GM12878 (cell line): ENCODE data around the gene SRL. TPM values are rescaled to one million over a fixed set of nuclear protein-coding genes. Genes with fewer than 3 reads are reported as not detected.

Experiments
- CBX3 ChIP-seq: fragments of 200-600 bp; sonication (generic); IDR thresholded peaks from 2 replicates; pipeline ENCODE4 v1.6.1; 2016; ENCODE audit warnings: low read depth, borderline replicate concordance
- CBX5 ChIP-seq: sonication (generic); IDR thresholded peaks from 2 replicates; pipeline ENCODE4 v1.6.1; 2016; ENCODE audit warnings: low read depth, moderate library complexity, mild to moderate bottlenecking, inconsistent platforms
- CHD4 ChIP-seq: fragments of 200-600 bp; sonication (generic); IDR thresholded peaks from 2 replicates; pipeline ENCODE4 v1.6.1; 2016; ENCODE audit warnings: mild to moderate bottlenecking
- CREM ChIP-seq: IDR thresholded peaks from 2 replicates; pipeline ENCODE4 v1.6.1; 2014; ENCODE audit warnings: antibody characterized with exemption, low read depth
- GABPA ChIP-seq: IDR thresholded peaks from 2 replicates; pipeline ENCODE4 v1.6.1; 2014; ENCODE audit warnings: antibody characterized with exemption, low read depth, mild to moderate bottlenecking, inconsistent platforms
- IRF4 ChIP-seq: IDR thresholded peaks from 2 replicates; pipeline ENCODE4 v1.6.1; 2011; ENCODE audit warnings: low read depth, low read length
- KLF5 ChIP-seq: fragments of 450-650 bp; IDR thresholded peaks from 2 replicates; pipeline ENCODE4 v1.6.1; 2014; ENCODE audit warnings: mild to moderate bottlenecking; ENCODE audit not compliant: partially characterized antibody
- POLR2A ChIP-seq: IDR thresholded peaks from 2 replicates; pipeline ENCODE4 v1.6.1; 2011; ENCODE audit warnings: low read depth, mild to moderate bottlenecking, low read length
- POLR2AphosphoS5 ChIP-seq: IDR thresholded peaks from 2 replicates; pipeline ENCODE4 v1.6.1; 2011; ENCODE audit warnings: mild to moderate bottlenecking, low read length, inconsistent platforms
- RB1 ChIP-seq: fragments of 450-650 bp; formaldehyde crosslinking; IDR thresholded peaks from 2 replicates; pipeline ENCODE4 v1.6.1; 2017; ENCODE audit warnings: mild to moderate bottlenecking, borderline replicate concordance
- TARDBP ChIP-seq: IDR thresholded peaks from 2 replicates; pipeline ENCODE4 v1.6.1; 2016; ENCODE audit warnings: borderline replicate concordance
- WRNIP1 ChIP-seq: IDR thresholded peaks from 2 replicates; pipeline ENCODE4 v1.6.1; 2011; ENCODE audit warnings: low read depth, low read length, improper control_type of control experiment, borderline replicate concordance
- polyA plus RNA-seq, 11 experiments: library from polyadenylated mRNA; depleted of rRNA in 4 of 11; unstranded in 6 of 11; stranded (reverse) in 5 of 11; fragments of >200 nt; fragmentation: Nextera tagmentation in 4 of 11; fragmentation: Illumina TruSeq in 1 of 11; extraction: Ambion mirVana in 4 of 11; extraction: Trizol in 1 of 11; gene quantifications; 1 replicate in 1 of 11; 2 replicates in 10 of 11; pipeline versions ENCODE4 v1.2.1 to v1.2.3, GENCODE V29; 2011 to 2016; ENCODE audit warnings: inconsistent platforms in 2 of 11, missing spikeins in 2 of 11, low read depth in 1 of 11
- total RNA-seq, 4 experiments: library from RNA; depleted of rRNA in 3 of 4; stranded (reverse); fragments of >200 nt in 3 of 4; fragmentation: Illumina TruSeq in 1 of 4; extraction: Trizol in 1 of 4; gene quantifications; 2 replicates each; pipeline versions ENCODE4 v1.2.1 to v1.2.3, GENCODE V29; 2013 to 2021
- TF ChIP-seq, protein P1 (sequence below): fragments of 450-650 bp; IDR thresholded peaks from 2 replicates; pipeline ENCODE4 v1.6.1; 2016; ENCODE audit warnings: mild to moderate bottlenecking, moderate library complexity, borderline replicate concordance
- TF ChIP-seq, protein P2 (sequence below): IDR thresholded peaks from 2 replicates; pipeline ENCODE4 v1.6.1; 2012; ENCODE audit warnings: low read depth, low read length, improper control_type of control experiment
- TF ChIP-seq, protein P3 (sequence below): IDR thresholded peaks from 2 replicates; pipeline ENCODE4 v1.6.1; 2012; ENCODE audit warnings: low read depth, low read length, improper control_type of control experiment
- TF ChIP-seq, protein P4 (sequence below): IDR thresholded peaks from 2 replicates; pipeline ENCODE4 v1.6.1; 2011; ENCODE audit warnings: borderline replicate concordance, low read depth, mild to moderate bottlenecking, moderate library complexity, mixed read lengths, low read length; ENCODE audit not compliant: insufficient read depth; ENCODE audit errors: extremely low read length
- TF ChIP-seq, protein P5 (sequence below): IDR thresholded peaks from 2 replicates; pipeline ENCODE4 v1.6.1; 2011; ENCODE audit warnings: borderline replicate concordance, low read depth, mild to moderate bottlenecking, moderate library complexity, low read length; ENCODE audit not compliant: insufficient read depth, poor library complexity, severe bottlenecking
- TF ChIP-seq, protein P6 (sequence below): IDR thresholded peaks from 2 replicates; pipeline ENCODE4 v1.6.1; 2012; ENCODE audit warnings: mild to moderate bottlenecking, low read depth, low read length

The SRL gene
- total and polyA plus RNA-seq, 10 of the 15 experiments (the other 5 are each of a cell fraction or from before 2014, with no cell fraction given): not detected

DNA sequence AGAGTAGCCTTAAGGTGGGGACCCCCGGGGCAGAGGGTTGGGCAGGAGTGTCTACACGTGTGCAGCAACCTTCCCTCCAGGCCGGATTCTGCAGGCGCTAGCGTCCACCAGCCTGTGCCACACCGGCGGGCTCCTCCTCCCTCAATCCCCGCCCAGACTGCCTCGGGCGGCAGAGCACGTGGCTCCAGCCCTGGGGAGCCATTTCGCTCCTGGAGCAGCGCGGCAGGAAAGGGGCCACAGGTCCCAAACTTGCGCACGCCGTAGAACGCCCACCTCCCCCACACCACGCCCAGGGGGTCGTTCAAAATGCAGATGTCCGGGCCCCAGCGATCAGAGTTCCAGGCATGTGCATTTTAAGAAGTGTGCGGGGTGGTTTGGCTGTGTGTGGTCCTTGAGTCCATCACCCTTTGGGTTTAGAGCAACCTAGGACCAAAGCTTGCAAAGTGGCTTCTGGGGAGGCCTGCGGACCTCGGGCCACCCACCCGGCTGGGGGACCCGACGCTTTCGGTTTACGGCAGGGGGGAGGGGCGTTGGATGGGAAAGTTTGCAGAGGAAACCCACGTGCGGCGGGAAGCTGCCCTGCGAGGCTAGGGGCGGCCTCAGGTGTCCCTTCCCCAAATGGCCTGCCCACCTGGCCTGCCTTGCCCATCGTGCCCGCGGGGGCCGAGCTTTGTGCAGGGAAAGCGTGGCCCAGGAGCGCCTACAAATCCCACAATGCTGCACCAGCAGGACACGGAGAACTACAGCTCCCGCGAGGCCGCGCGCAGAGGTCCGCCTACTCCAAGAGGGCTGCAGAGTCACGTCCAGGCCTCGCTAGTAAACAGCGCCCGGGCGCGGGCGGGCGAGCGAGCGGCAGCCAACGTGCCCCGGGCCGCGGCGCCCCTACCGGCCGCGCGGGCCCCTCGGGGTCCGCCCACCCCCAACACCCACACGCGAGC is 29.6 kb upstream of the SRL start (continued):
- no peak for TF ChIP-seq IRF4
- TF ChIP-seq, protein P1, sequence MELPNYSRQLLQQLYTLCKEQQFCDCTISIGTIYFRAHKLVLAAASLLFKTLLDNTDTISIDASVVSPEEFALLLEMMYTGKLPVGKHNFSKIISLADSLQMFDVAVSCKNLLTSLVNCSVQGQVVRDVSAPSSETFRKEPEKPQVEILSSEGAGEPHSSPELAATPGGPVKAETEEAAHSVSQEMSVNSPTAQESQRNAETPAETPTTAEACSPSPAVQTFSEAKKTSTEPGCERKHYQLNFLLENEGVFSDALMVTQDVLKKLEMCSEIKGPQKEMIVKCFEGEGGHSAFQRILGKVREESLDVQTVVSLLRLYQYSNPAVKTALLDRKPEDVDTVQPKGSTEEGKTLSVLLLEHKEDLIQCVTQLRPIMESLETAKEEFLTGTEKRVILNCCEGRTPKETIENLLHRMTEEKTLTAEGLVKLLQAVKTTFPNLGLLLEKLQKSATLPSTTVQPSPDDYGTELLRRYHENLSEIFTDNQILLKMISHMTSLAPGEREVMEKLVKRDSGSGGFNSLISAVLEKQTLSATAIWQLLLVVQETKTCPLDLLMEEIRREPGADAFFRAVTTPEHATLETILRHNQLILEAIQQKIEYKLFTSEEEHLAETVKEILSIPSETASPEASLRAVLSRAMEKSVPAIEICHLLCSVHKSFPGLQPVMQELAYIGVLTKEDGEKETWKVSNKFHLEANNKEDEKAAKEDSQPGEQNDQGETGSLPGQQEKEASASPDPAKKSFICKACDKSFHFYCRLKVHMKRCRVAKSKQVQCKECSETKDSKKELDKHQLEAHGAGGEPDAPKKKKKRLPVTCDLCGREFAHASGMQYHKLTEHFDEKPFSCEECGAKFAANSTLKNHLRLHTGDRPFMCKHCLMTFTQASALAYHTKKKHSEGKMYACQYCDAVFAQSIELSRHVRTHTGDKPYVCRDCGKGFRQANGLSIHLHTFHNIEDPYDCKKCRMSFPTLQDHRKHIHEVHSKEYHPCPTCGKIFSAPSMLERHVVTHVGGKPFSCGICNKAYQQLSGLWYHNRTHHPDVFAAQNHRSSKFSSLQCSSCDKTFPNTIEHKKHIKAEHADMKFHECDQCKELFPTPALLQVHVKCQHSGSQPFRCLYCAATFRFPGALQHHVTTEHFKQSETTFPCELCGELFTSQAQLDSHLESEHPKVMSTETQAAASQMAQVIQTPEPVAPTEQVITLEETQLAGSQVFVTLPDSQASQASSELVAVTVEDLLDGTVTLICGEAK: no peak
- TF ChIP-seq POLR2A: peak; percentile 76; the same call in 1 of the 2 replicates
- no peak for TF ChIP-seq WRNIP1
- peak; percentile 42 for TF ChIP-seq KLF5
- TF ChIP-seq TARDBP: peak; percentile 91
- TF ChIP-seq, protein P2, sequence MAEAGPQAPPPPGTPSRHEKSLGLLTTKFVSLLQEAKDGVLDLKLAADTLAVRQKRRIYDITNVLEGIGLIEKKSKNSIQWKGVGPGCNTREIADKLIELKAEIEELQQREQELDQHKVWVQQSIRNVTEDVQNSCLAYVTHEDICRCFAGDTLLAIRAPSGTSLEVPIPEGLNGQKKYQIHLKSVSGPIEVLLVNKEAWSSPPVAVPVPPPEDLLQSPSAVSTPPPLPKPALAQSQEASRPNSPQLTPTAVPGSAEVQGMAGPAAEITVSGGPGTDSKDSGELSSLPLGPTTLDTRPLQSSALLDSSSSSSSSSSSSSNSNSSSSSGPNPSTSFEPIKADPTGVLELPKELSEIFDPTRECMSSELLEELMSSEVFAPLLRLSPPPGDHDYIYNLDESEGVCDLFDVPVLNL: no peak; the same call in 1 of the 2 replicates
- peak; percentile 85 for TF ChIP-seq POLR2AphosphoS5
- no peak for TF ChIP-seq GABPA
- TF ChIP-seq, protein P3, sequence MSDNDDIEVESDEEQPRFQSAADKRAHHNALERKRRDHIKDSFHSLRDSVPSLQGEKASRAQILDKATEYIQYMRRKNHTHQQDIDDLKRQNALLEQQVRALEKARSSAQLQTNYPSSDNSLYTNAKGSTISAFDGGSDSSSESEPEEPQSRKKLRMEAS: peak; percentile 93
- TF ChIP-seq, protein P4, sequence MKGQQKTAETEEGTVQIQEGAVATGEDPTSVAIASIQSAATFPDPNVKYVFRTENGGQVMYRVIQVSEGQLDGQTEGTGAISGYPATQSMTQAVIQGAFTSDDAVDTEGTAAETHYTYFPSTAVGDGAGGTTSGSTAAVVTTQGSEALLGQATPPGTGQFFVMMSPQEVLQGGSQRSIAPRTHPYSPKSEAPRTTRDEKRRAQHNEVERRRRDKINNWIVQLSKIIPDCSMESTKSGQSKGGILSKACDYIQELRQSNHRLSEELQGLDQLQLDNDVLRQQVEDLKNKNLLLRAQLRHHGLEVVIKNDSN: peak; percentile 82
- no peak for TF ChIP-seq CBX3
- TF ChIP-seq, protein P5, sequence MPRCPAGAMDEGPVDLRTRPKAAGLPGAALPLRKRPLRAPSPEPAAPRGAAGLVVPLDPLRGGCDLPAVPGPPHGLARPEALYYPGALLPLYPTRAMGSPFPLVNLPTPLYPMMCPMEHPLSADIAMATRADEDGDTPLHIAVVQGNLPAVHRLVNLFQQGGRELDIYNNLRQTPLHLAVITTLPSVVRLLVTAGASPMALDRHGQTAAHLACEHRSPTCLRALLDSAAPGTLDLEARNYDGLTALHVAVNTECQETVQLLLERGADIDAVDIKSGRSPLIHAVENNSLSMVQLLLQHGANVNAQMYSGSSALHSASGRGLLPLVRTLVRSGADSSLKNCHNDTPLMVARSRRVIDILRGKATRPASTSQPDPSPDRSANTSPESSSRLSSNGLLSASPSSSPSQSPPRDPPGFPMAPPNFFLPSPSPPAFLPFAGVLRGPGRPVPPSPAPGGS: no peak
- peak; percentile 42; the same call in 1 of the 2 replicates for TF ChIP-seq RB1
- no peak for TF ChIP-seq CBX5
- TF ChIP-seq, protein P6, sequence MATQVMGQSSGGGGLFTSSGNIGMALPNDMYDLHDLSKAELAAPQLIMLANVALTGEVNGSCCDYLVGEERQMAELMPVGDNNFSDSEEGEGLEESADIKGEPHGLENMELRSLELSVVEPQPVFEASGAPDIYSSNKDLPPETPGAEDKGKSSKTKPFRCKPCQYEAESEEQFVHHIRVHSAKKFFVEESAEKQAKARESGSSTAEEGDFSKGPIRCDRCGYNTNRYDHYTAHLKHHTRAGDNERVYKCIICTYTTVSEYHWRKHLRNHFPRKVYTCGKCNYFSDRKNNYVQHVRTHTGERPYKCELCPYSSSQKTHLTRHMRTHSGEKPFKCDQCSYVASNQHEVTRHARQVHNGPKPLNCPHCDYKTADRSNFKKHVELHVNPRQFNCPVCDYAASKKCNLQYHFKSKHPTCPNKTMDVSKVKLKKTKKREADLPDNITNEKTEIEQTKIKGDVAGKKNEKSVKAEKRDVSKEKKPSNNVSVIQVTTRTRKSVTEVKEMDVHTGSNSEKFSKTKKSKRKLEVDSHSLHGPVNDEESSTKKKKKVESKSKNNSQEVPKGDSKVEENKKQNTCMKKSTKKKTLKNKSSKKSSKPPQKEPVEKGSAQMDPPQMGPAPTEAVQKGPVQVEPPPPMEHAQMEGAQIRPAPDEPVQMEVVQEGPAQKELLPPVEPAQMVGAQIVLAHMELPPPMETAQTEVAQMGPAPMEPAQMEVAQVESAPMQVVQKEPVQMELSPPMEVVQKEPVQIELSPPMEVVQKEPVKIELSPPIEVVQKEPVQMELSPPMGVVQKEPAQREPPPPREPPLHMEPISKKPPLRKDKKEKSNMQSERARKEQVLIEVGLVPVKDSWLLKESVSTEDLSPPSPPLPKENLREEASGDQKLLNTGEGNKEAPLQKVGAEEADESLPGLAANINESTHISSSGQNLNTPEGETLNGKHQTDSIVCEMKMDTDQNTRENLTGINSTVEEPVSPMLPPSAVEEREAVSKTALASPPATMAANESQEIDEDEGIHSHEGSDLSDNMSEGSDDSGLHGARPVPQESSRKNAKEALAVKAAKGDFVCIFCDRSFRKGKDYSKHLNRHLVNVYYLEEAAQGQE: no peak
- no peak for TF ChIP-seq CHD4
- peak; percentile 79 for TF ChIP-seq CREM
